Epidermal melanocyte (primary cell): Measurements from ENCODE around the gene ZNF71.

Experiments
- DNase-seq: peaks from one replicate; pipeline ENCODE4 v3.0.0; 2011; ENCODE audit warnings: low spot score; ENCODE audit not compliant: insufficient read length

The ZNF71 gene

DNA sequence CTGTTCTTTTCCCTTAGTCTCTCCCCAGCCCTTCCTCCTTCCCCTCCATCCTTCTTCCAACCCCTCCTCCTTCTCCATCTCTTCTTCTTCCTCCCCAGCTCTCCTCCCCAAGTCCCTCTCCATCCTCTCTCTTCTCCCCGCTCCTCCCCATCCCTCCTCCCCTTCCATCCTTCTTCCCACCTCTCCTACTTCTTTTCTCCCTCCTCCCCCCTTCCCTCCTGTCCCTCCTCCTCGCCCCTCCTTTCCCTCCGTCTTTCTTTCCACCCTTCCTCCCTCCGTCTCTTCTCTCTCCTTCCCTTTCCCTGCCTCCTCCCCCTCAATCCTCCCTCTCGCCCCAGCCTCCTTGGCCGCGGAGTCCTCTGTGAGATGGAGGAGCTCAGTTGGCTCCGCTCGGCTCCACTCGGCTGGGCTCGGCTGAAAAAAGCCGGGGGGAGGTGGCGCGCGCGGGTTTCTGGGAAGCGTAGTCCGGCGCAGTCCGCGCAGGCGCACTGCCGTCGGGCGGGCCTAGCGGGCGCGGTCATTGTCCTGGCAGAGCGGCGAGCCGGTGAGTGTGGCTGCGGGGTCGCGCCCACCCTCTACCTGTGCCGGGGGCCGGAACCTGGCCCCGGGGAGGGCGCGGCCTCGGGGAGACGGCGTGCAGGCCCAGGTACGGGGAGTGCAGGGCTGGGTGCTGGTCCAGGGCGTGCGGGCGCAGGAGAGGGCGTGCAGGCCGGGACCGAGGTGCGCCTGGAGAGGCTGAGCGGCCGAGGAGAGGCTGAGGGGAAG lies at the start of gene ZNF71:
Gene ZNF71, plus strand, starts transcription at position 520 of the 765 bp plus-strand sequence. CDS start 6,257 bp downstream, outside the sequence.
- peak; percentile 98 for DNase-seq

DNA sequence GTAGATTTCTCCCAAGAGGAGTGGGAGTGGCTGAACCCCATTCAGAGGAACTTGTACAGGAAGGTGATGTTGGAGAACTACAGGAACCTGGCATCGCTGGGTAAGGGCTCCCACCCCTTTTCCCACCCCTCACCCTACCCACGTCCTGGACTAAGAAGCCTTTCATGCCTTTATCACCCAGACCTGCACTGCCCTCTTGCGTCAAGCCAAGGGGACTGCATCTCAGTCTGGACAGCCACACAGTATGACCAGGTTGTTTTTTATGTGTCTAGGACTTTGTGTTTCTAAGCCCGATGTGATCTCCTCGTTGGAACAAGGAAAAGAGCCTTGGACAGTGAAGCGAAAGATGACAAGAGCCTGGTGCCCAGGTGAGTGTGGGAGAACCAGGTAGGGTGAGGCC lies 47.6 kb upstream of the ZNF71 start:
- no peak for DNase-seq

DNA sequence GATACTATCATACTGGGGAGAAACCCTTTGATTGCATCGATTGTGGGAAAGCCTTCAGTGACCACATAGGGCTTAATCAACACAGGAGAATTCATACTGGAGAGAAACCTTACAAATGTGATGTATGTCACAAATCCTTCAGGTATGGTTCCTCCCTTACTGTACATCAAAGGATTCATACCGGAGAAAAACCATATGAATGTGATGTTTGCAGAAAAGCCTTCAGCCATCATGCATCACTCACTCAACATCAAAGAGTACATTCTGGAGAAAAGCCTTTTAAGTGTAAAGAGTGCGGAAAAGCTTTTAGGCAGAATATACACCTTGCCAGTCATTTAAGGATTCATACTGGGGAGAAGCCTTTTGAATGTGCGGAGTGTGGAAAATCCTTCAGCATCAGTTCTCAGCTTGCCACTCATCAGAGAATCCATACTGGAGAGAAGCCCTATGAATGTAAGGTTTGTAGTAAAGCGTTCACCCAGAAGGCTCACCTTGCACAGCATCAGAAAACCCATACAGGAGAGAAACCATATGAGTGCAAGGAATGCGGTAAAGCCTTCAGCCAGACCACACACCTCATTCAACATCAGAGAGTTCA lies 40.7 kb upstream of the ZNF71 start:
- no peak for DNase-seq

DNA sequence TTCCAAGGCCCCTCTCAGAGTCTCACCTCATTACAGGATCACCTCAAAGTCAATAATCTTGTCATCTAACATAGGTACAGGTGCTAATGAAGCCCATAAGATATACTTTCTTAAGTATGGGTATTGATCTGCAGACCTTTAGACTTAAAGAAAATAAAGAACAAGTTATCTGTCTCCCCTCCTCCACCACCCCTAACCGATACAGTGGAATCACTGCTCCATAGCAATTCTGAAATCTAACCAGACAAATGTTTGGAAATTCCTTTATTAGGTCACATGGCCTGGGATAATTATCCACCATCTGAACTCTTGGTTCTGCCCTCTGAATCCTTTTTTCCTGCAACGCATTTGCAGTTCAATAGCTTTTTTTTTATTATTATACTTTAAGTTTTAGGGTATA lies 32.3 kb upstream of the ZNF71 start:
- no peak for DNase-seq

DNA sequence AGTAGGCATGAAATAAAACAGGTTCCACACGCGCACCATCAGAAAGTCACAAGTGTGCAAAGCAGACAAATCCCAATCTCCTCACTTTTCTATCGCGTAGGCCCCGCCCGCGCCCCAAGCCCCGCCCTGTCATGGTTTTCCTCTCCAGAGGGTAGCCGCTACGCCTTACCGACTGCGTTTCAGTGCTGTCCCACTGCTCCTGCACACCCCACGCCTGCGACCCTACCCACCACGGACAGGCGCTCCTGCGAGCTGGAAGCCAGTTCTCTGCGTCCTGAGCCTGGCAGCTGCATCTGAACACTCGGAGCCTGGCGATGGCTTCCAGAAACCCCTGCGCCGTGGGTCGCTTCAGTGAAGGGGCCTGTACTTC lies 28.2 kb upstream of the ZNF71 start:
- DNase-seq = no peak

DNA sequence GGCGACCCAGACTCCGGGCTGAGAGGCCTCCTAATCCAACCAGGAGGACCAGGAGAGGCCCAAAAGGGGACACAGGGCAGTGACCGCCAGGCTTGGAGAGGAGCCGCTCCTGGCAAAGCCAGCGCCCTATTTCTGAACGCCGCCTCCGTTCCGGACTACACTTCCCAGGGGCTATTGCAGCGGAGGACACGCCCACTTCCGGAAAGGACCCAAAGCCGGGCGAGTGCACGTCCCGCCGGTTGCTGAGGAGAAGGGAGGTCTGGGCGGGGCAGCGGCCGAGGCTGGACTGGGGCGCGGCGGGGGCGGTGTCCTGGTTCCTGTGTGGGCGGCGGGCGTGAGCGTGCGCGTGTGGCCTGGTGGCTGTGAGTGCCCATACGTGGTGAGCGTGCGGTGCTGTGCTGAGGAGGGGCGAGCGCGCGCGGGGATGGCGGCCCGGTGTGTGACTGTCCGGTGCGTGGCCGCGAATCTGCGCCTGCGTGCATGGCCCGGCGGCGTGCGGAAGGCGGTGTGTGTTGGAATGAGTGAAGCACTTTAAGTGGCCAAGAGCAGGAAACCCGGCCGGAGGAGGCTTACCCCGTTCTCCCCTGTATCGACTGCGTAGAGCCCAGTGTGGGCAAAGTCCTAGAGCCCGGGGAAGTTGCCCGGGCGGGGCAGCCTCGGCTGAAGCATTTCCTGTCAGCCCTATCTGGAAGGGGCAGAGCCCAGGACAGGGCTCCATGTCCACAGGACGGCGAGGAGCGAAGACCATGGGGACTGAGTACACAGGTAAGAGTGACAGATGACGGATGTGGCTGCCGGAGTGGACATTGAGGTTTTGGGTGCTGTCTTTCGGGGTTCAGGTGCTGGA lies 27.6 kb upstream of the ZNF71 start, which contains the start of gene ZNF470:
Gene ZNF470, plus strand, starts transcription at position 195 of the 847 bp plus-strand sequence. CDS start 2,844 bp downstream, outside the sequence.
- DNase-seq = peak; percentile 94

DNA sequence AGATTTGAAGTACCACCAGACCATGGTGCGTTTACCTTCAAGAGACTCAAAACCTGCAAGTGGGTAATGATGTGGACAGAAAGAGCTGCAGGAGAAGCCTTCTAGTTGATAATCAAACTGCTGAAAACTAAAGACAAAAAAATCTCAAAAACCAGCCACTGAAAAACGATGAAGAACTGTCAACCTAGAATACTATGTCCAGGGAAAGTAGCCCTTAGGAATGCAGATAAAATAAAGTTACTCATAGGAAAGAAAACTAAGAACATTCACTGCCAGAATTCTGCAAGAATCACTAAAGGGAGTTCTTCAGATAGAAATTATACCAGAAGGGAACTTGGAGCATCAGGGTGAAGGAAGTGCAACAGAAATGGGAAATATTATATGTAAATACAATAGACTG lies 22.5 kb upstream of the ZNF71 start:
- DNase-seq = no peak

DNA sequence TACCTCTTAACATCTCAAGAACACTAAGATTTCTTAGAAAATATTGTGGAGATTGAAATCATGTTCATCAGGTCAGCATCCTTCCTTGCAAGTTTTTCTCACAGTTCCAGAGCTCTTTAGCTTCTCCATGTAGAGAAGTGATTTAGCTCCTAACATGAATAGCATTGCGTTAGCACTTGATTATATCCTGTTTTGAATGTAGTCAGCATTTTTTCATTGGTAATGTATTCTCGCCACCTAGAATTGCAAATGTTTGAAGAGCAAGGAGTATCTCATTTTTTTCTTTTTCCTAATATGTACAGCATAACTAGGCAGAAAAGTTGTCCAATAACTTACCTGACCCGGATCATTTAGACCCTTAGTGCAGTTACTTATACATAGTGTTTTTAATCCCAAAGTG lies 21.2 kb upstream of the ZNF71 start:
- DNase-seq = no peak

DNA sequence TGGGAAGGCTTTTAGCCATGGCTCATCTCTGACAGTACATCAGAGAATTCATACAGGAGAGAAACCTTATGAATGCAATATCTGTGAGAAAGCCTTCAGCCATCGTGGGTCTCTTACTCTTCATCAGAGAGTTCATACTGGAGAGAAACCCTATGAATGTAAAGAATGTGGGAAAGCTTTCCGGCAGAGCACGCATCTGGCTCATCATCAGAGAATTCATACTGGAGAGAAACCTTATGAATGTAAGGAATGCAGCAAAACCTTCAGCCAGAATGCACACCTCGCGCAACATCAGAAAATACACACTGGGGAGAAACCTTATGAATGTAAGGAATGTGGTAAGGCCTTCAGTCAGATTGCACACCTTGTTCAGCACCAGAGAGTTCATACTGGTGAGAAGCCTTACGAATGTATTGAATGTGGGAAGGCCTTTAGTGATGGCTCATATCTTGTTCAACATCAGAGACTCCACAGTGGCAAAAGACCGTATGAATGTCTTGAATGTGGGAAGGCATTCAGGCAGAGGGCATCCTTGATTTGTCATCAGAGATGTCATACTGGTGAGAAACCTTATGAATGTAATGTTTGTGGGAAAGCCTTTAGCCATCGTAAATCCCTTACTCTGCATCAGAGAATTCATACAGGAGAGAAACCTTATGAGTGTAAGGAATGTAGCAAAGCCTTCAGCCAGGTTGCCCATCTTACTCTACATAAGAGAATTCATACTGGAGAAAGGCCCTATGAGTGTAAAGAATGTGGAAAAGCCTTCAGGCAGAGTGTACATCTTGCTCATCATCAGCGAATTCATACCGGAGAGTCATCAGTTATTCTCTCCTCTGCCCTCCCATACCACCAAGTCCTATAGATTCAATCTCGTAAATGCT lies 17.1 kb upstream of the ZNF71 start:
- DNase-seq = no peak

DNA sequence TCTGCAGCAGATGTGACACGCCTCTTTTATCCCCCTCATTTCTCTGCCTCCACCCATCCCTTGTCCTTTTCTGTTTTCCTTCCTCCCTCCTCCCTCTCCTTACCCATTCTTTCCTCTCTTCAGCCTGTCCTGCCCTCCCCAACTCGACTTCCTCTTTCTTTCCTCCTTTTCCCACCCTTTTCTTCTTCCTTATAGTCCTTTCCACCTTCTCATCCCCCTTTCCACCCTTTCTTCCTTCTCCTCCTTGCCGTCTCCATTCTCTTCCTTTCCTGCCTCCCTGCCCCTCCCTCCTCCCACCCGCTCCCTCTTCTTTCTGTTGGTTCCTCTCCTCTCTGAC lies 688 bp upstream of the ZNF71 start:
- DNase-seq = no peak

DNA sequence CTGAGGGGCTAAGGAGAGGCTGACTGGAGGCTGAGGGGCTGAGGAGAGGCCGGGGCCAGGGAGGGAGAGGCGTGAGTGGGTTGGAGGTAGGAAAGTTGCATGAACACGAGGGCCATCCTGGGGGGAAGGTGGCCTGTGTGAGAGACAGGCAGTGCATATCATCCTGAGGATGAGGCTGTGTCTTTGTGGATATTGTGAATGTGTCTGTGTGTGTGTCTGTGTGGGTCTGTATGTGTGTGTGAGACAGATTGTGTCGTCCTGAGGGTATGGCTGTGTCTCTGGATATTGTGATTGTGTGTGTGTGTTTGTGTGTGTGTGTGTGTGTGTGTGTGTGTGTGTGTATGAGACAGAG lies 422 bp downstream of the ZNF71 start:
- no peak for DNase-seq

DNA sequence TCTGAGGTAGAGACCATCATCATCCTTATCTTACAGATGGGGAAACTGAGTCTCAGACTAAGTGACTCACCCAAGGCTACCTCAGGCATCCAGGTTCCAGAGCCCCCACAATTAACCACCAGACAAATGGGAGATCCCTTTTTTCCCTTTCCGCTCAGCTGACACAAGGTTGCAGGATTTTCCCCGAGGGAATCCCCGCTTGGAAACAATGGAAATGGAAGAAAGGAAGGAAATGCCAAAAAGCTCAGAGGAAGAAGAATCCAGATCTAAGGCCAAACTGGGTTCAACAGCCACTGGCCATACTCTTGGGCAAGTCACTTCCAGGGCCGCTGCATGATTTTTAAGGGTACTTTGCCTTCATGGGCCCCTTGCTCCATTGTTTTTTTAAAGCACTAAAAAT lies 1.6 kb downstream of the ZNF71 start:
- no peak for DNase-seq

DNA sequence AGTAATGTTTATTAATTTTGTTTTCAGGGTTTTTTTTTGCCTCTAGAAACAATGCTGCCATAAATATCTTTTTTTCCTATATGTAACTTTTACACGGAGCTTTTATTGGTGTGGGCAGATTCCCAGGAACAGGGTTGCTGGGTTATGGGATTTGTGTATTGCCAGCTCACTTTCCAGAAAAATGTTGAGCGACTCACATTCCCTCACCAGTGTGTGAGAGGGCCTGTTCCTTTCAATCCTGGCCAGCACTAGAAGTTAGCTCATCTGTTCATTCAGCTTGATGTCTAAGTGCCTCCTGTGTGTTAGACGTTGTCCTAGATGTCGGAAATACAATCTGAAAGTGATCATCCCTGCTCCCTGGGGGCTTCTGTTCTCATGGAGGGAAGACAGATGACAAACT lies 2.6 kb downstream of the ZNF71 start:
- DNase-seq = no peak

DNA sequence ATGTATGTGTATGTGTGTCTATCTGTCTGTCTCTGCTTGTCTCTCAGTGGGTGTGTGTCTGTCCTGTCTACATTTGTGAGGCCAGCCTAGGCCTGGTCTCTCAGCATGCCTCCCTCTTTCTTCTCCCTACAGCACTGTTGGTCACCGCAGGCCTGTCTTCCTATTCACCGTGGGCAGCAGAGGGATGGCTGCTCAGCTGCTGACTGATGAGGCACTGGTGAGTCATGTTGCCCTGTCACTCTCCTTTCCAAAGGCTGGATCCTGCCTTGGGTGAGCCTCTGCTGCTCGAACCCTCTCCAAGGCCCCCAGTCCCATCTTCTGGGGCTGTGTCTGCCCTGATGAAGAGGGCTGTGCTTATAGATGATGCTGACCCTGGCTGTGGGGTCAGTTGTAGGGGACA lies 6.3 kb downstream of the ZNF71 start:
- DNase-seq = no peak

DNA sequence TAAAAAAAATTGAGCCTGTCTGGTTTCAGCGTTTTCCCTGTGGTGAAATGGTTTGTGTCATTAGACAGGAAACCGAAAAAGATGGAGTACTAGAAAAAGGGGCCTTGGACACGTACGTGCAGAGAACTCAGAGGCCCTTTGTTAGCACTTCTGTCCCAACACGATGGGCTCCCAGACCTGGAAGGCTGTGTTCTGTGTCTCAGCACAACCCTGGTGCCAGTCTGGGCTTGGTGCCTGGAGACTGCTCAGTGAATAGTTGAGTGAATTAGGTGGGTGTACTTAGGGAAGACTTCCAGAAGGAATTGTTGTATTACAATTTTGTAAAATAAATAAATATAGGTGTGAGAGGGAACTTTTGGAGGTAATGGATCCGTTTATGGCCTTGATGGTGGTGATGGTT lies 8.7 kb downstream of the ZNF71 start:
- no peak for DNase-seq

DNA sequence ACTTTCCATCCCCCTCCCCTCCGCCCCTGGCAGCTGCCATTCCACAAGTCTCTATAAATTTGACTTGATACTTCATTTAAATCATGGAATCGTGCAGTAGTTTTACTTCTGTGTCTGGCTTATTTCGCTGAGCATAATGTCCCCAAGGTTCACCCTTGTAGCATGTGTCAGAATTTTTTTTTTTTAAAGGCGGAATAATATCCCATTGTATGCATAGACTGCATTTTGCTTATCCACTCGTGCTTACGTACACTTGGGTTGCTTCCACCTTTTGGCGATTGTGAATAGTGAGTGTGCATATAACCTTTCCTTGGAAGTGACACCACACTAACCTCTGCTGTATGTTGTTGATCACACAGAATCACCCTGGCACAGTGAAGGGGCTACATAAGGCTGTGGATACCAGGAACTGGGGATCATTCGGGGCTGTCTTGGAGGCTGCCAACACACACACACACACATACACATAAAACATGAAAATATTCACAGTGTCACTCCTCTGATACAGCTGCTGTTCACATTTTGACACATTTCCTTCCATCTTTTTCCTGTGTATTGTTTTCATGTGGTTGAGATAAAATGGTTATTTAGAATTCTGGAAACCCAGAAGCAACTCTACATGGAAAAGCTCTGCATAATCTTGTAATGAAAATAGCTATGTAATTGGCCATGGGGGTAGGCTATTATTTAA lies 13.3 kb downstream of the ZNF71 start:
- DNase-seq = no peak

DNA sequence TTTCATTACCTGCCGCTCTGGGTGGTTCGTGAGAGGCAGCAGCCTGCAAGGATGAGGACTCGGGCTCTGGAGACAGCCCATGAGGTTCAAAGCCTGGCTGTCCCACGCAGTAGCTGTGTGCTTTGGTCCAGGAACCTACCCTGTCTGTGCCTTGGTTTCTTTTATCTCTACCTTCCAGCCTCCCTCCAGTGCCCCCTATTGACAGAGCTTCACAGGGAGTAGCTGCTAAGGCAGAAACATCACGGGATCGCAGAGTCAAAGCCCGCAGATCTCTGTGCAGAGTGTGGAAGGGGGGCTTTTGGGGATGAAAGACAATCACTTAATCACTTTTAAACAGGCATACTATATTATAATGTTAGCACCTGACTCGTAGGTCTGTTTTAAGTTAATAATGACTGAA lies 16.2 kb downstream of the ZNF71 start:
- DNase-seq = no peak

DNA sequence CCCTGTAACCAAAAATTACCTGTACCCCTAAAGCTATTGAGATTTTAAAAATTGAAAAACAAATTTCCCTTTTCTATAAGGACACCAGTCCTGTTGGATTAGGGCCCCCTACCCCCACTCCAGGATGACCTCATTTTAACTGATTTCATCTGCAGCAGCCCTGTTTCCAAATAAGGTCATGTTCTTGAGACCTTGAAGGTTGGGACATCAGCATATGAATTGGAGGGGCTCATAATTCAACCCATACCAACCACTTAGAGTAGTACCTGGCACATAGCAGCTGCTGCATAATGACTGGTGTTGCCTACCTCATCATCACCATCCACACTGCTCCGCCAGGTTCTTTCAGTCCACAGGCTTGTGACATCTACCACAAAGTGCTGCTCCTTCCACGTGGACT lies 17.6 kb downstream of the ZNF71 start:
- DNase-seq = no peak

DNA sequence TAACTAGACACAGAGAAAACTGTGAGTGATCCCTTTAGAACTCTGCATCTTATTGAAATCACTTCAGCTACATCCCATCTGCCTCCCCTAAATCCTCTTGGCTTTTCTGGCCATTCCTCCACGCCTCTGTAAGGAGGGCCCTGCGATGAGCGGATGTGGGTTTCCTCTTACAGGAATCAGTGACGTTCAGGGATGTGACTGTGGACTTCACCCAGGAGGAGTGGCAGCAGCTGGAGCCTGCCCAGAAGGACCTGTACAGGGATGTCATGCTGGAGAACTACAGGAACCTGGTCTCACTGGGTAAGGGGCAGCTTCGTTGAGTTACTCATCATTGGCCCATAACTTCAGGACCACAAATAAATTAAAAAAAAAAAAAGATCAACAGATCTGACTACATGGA lies 18.5 kb downstream of the ZNF71 start:
- DNase-seq = no peak

DNA sequence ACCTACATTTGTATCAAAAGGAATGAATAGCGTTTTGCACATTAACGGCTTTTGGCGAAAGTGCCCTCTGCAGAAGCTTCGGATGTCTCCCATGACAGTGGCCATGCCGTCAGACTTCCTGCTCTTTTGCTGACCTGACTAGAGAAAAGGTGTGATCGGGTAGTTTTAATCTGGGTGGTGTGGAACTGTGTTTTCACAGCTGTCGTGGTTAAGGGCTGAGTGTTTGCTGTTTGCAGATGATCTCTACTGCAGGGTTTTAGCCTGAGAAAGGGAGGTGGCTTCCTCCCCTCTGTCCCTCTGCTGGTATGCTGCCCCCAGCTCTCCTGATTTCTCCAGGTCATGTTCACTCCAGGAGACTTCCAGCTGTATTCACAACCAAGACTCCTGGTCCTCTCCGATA lies 22.4 kb downstream of the ZNF71 start:
- DNase-seq = no peak

DNA sequence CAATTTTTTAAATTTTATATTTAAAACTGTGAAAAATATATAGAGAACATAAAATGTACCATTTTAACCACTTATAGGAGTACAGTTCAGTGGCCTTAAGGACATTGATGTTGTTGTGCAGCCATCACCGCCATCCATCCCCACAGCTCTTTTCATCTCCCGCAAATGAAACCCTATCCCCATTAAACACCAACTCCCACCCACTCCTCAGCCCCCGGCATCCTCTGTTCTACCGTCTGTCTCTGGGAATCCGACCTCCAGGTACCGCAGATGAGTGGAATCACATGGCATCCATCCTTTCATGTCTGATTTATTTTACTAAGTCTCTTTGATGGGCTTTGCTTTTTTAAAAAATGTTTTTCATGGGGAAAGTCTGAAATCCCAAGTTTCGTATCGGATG lies 24.0 kb downstream of the ZNF71 start:
- no peak for DNase-seq
